Spleen (tissue), 11 donors: Measurements from ENCODE around the gene FIBCD1. TPM values are rescaled to one million over a fixed set of nuclear protein-coding genes. Genes with fewer than 3 reads are reported as not detected.

Source experiments
- DNase-seq: peaks from one replicate; pipeline ENCODE4 v3.0.0-alpha.2; 2020
- H3K27ac ChIP-seq, 8 donors: fragments of 200-600 bp; sonication (generic) in 7 of 8; 1 replicate in 4 of 8; 2 replicates in 4 of 8; pipeline versions ENCODE4 v1.5.0 to v1.8.0; 2016 to 2021; ENCODE audit warnings: inconsistent platforms in 4 of 8, mild to moderate bottlenecking in 4 of 8, moderate library complexity in 1 of 8
- H3K27me3 ChIP-seq, 7 donors: fragments of 200-600 bp; sonication (generic) in 6 of 7; replicated peaks in 1 of 7; 1 replicate in 4 of 7; 2 replicates in 3 of 7; pipeline versions ENCODE4 v1.5.0 to v1.8.0; 2016 to 2021; ENCODE audit warnings: inconsistent platforms in 3 of 7, mild to moderate bottlenecking in 1 of 7
- H3K36me3 ChIP-seq, 6 donors: fragments of 200-600 bp; sonication (generic) in 5 of 6; 1 replicate in 4 of 6; 2 replicates in 2 of 6; pipeline versions ENCODE4 v1.5.0 to v1.8.0; 2016 to 2021; ENCODE audit warnings: inconsistent platforms in 2 of 6
- H3K4me1 ChIP-seq, 6 donors: fragments of 200-600 bp; sonication (generic) in 5 of 6; 1 replicate in 3 of 6; 2 replicates in 3 of 6; pipeline versions ENCODE4 v1.5.0 to v1.8.0; 2016 to 2021; ENCODE audit warnings: inconsistent platforms in 3 of 6
- H3K4me3 ChIP-seq, 8 donors: fragments of 200-600 bp; sonication (generic) in 7 of 8; 1 replicate in 4 of 8; 2 replicates in 4 of 8; pipeline versions ENCODE4 v1.5.0 to v1.8.0; 2016 to 2021; ENCODE audit warnings: inconsistent platforms in 4 of 8, mild to moderate bottlenecking in 4 of 8, moderate library complexity in 2 of 8
- H3K9me3 ChIP-seq, 8 donors: fragments of 200-600 bp; sonication (generic) in 7 of 8; 1 replicate in 4 of 8; 2 replicates in 4 of 8; pipeline versions ENCODE4 v1.5.0 to v1.8.0; 2016 to 2021; ENCODE audit warnings: inconsistent platforms in 4 of 8
- CTCF ChIP-seq, 11 experiments: fragments of 200-600 bp in 7 of 11; fragments of 450-650 bp in 4 of 11; sonication (generic) in 4 of 11; IDR thresholded peaks in 8 of 11; conservative IDR thresholded peaks in 3 of 11; 1 replicate in 7 of 11; 2 replicates in 4 of 11; pipeline versions ENCODE4 v1.4.0 to v1.8.0; 2016 to 2021; ENCODE audit warnings: antibody characterized with exemption in 11 of 11, inconsistent platforms in 4 of 11, mild to moderate bottlenecking in 1 of 11
- POLR2A ChIP-seq, 3 donors: fragments of 450-650 bp; IDR thresholded peaks; one replicate each; pipeline ENCODE4 v1.5.1; 2017; ENCODE audit warnings: antibody characterized with exemption in 3 of 3, mild to moderate bottlenecking in 1 of 3
- POLR2AphosphoS5 ChIP-seq, 3 donors: sonication (generic); formaldehyde crosslinking; IDR thresholded peaks; one replicate each; pipeline ENCODE4 v1.5.1; 2017; ENCODE audit warnings: antibody characterized with exemption in 3 of 3
- WGBS, 5 donors: extraction: QIAGEN DNeasy Blood & Tissue Kit in 3 of 5; methylation state at CpG; one replicate each; pipeline versions ENCODE4 v1.1.5 to v1.1.7; 2013 to 2018; 5-methylcytosine and 5-hydroxymethylcytosine counted together
- intact Hi-C: fragments of 100-400 bp; cut with DNase I; formaldehyde crosslinking; loops from one replicate; pipeline ENCODE4 v1.15.0; 2023; ENCODE audit warnings: low total_unique reads
- polyA plus RNA-seq, 3 donors: library from polyadenylated mRNA; stranded (reverse); fragments of 200-250 nt; gene quantifications; one replicate each; pipeline ENCODE4 v1.2.1, GENCODE V29; 2013
- total RNA-seq, 7 donors: library from RNA; depleted of rRNA in 3 of 7; stranded (reverse); fragments of >200 nt in 3 of 7; fragmentation: NEBNext Ultra II Directional in 4 of 7; extraction: Animal tissue kit (Norgen Biotek cat#: 25700) in 4 of 7; gene quantifications; one replicate each; pipeline versions ENCODE4 v1.1.0 to v1.2.1, GENCODE V29; 2016 to 2021
- donor health status: healthy with polysubstance abuse.
- donor health status: DM: no; HTN: no; CAD: no; lungs with moderate emphysema.
- donor health status: DM: no; HTN: no; CAD: no.
- donor health status: Bipolar disorder and iron deficiency.
- donor health status: healthy.
- donor health status: DM: no; HTN: no; CAD: no.
- donor health status: DM: yes; HTN: yes; CAD: no.

The FIBCD1 gene
- total and polyA plus RNA-seq, 10 donors: 0.02 to 0.51 (median 0.35) TPM; not detected in 3

- no peaks in the 10 kb centered on the region for H3K9me3 ChIP-seq
- no peak for TF ChIP-seq CTCF (IDR thresholded peaks at IDR 0.05 in 8 of 11, conservative IDR thresholded peaks at IDR 0.05 in 3 of 11)
- no peak for TF ChIP-seq POLR2AphosphoS5 (IDR thresholded peaks at IDR 0.05)
- no peak for TF ChIP-seq POLR2A (IDR thresholded peaks at IDR 0.05)
- no peaks in the 10 kb centered on the region for H3K4me1 ChIP-seq
- no peak overlapping the region for H3K4me3 ChIP-seq
- no peaks in the 10 kb centered on the region for H3K36me3 ChIP-seq
- intact Hi-C loops: no loop called here
- H3K27me3 ChIP-seq: peaks cover 0 to 84% (median 9%) of the 10 kb centered on the region in 7 donors
- 70 to 75% (median 72%) methylated on average over 9 of the region's 9 CpGs for WGBS, 5 donors
- DNase-seq: no peak
- H3K27ac ChIP-seq: no peak overlapping the region
These were observed 20.8 kb downstream of the FIBCD1 start for GRCh38 chr9:130918101-130918825.

- Histone ChIP-seq H3K27ac (no peak overlapping the region), H3K27me3 (peaks cover 0 to 81% (median 9%) of the 10 kb centered on the region in 7 donors), H3K36me3 (no peaks in the 10 kb centered on the region), H3K4me3 (no peak overlapping the region), H3K4me1 (no peaks in the 10 kb centered on the region), H3K9me3 (no peaks in the 10 kb centered on the region)
- 76 to 82% (median 78%) methylated on average over 27 to 34 of the region's 34 CpGs for WGBS, 5 donors
- TF ChIP-seq POLR2A (IDR thresholded peaks at IDR 0.05) (no peak), POLR2AphosphoS5 (IDR thresholded peaks at IDR 0.05) (no peak), CTCF (IDR thresholded peaks at IDR 0.05 in 8 of 11, conservative IDR thresholded peaks at IDR 0.05 in 3 of 11) (no peak)
- DNase-seq: no peak
- intact Hi-C loops: no loop called here
These were observed 21.7 kb downstream of the FIBCD1 start for GRCh38 chr9:130917168-130917960.

GRCh38 chr9:130915096-130915447, 24.0 kb downstream of the FIBCD1 start:
- Histone ChIP-seq H3K4me1 (no peaks in the 10 kb centered on the region), H3K4me3 (no peak overlapping the region), H3K27ac (no peak overlapping the region), H3K27me3 (peaks cover 0 to 65% (median 0%) of the 10 kb centered on the region in 7 donors), H3K36me3 (no peaks in the 10 kb centered on the region), H3K9me3 (no peaks in the 10 kb centered on the region)
- WGBS, 5 donors: 80 to 89% (median 83%) methylated on average over 2 to 8 of the region's 8 CpGs
- intact Hi-C loops: no loop called here
- TF ChIP-seq CTCF (IDR thresholded peaks at IDR 0.05 in 8 of 11, conservative IDR thresholded peaks at IDR 0.05 in 3 of 11) (no peak), POLR2AphosphoS5 (IDR thresholded peaks at IDR 0.05) (no peak), POLR2A (IDR thresholded peaks at IDR 0.05) (no peak)
- DNase-seq: no peak
